ENCODE results near the gene PLCB4.

DNA sequence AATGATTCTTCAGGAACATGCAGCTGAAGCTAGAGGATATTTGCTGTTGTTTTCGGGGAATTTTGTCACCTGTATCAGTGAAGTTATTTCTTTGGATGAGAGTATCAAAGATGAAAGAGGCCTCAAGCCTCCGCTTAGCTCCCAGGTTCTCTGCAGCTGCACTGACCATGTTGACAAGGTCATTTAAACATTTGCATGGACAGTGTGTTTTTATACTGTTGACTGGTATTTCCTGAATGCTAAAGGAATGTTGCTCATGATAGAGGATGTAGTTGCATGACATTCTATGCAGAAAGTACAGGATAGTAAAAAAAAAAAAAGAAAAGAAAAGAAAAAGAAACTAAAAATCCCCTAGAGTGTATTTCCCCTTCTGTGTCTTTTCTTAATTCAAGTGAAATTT, 279.9 kb downstream of the PLCB4 start:
- no peak for TF ChIP-seq CTCF (IDR thresholded peaks at IDR 0.05)
- no peak for TF ChIP-seq POLR2AphosphoS5 (IDR thresholded peaks at IDR 0.05; ENCODE audit: insufficient read depth in 1 of 2, low read depth in 1 of 2)

Measured in vagina (tissue), 2 donors.